HepG2 (cell line): ENCODE measurements around the gene CD7. TPM values are rescaled to one million over a fixed set of nuclear protein-coding genes. Genes with fewer than 3 reads are reported as not detected.

Source experiments
- AGO1 ChIP-seq: fragments of 200-400 bp; formaldehyde crosslinking; IDR thresholded peaks from 2 replicates; pipeline ENCODE4 v1.6.1; 2017; ENCODE audit warnings: mild to moderate bottlenecking, low read depth, low read length, moderate library complexity; ENCODE audit not compliant: poor library complexity, severe bottlenecking
- CTCF ChIP-seq: sonication (generic); formaldehyde crosslinking; IDR thresholded peaks from 2 replicates; pipeline ENCODE4 v1.5.0; 2020; ENCODE audit warnings: mild to moderate bottlenecking, missing genetic modification reagents, moderate library complexity
- EEA1 ChIP-seq: sonication (generic); formaldehyde crosslinking; IDR thresholded peaks from 2 replicates; pipeline ENCODE4 v1.5.1; 2020; ENCODE audit warnings: mild to moderate bottlenecking, missing genetic modification reagents, borderline replicate concordance
- HNRNPLL ChIP-seq: fragments of 200-400 bp; formaldehyde crosslinking; IDR thresholded peaks from 2 replicates; pipeline ENCODE4 v1.6.1; 2017; ENCODE audit warnings: mild to moderate bottlenecking, low read depth, low read length; ENCODE audit not compliant: poor library complexity, severe bottlenecking
- MED13 ChIP-seq: sonication (generic); formaldehyde crosslinking; IDR thresholded peaks from 2 replicates; pipeline ENCODE4 v1.5.0; 2020; ENCODE audit warnings: missing genetic modification reagents
- NFYB ChIP-seq: sonication (generic); formaldehyde crosslinking; IDR thresholded peaks from 2 replicates; pipeline ENCODE4 v1.4.0; 2020; ENCODE audit warnings: missing genetic modification reagents
- SMC3 ChIP-seq: IDR thresholded peaks from 2 replicates; pipeline ENCODE4 v1.6.1; 2011; ENCODE audit warnings: low read length, improper control_type of control experiment
- ZBTB3 ChIP-seq: sonication (generic); formaldehyde crosslinking; IDR thresholded peaks from 2 replicates; pipeline ENCODE4 v1.4.0; 2020; ENCODE audit warnings: low read depth, mild to moderate bottlenecking, moderate library complexity, missing genetic modification reagents, borderline replicate concordance
- ZBTB39 ChIP-seq: sonication (generic); formaldehyde crosslinking; IDR thresholded peaks from 2 replicates; pipeline ENCODE4 v1.5.0; 2020; ENCODE audit warnings: missing genetic modification reagents
- ZBTB40 ChIP-seq, 2 experiments: fragments of 450-650 bp in 1 of 2; sonication (generic) in 1 of 2; formaldehyde crosslinking in 1 of 2; IDR thresholded peaks; 2 replicates each; pipeline versions ENCODE4 v1.6.1 to v1.8.0; 2016 to 2022; ENCODE audit warnings: antibody characterized with exemption in 1 of 2, mild to moderate bottlenecking in 1 of 2, missing genetic modification reagents in 1 of 2
- ZFYVE20 ChIP-seq: sonication (generic); formaldehyde crosslinking; IDR thresholded peaks from 2 replicates; pipeline ENCODE4 v1.8.0; 2023; ENCODE audit warnings: low read depth, mild to moderate bottlenecking, moderate library complexity, missing genetic modification reagents, borderline replicate concordance
- ZNF30 ChIP-seq: sonication (generic); formaldehyde crosslinking; IDR thresholded peaks from 2 replicates; pipeline ENCODE4 v1.5.0; 2020; ENCODE audit warnings: mild to moderate bottlenecking, missing genetic modification reagents
- ZNF512 ChIP-seq: sonication (generic); formaldehyde crosslinking; IDR thresholded peaks from 2 replicates; pipeline ENCODE4 v1.4.0; 2020; ENCODE audit warnings: mild to moderate bottlenecking, missing genetic modification reagents
- ZSCAN21 ChIP-seq: sonication (generic); formaldehyde crosslinking; IDR thresholded peaks from 2 replicates; pipeline ENCODE4 v1.8.0; 2022; ENCODE audit warnings: mild to moderate bottlenecking, missing genetic modification reagents, moderate library complexity, borderline replicate concordance
- polyA plus RNA-seq, 8 experiments: library from polyadenylated mRNA; depleted of rRNA in 3 of 8; stranded (reverse) in 7 of 8; unstranded in 1 of 8; fragments of >200 nt; fragmentation: Illumina TruSeq in 4 of 8; extraction: Trizol in 4 of 8; gene quantifications; 2 replicates each; pipeline versions ENCODE4 v1.2.1 to v1.2.3, GENCODE V29; 2011 to 2016; ENCODE audit warnings: low read depth in 4 of 8, missing spikeins in 1 of 8, mixed read lengths in 1 of 8; ENCODE audit not compliant: insufficient read depth in 1 of 8
- total RNA-seq, 5 experiments: library from RNA; depleted of rRNA; stranded (reverse); fragments of >200 nt; fragmentation: Illumina TruSeq; extraction: Trizol; gene quantifications; 2 replicates each; pipeline ENCODE4 v1.2.3, GENCODE V29; 2016; ENCODE audit warnings: low read depth in 1 of 5

Gene CD7
- total and polyA plus RNA-seq, 2 of the 13 experiments (the other 11 are each of a cell fraction or from before 2014, with no cell fraction given), result 67.6 to 76.4 TPM

GRCh38 chr17:82318169-82318498, 726 bp upstream of the CD7 start (continued):
- TF ChIP-seq ZBTB40 (IDR thresholded peaks at IDR 0.05) (no peak), ZBTB40 (CRISPR knock-in tag; IDR thresholded peaks at IDR 0.05) (peak; percentile 4; the same call in 1 of the 2 replicates), ZNF512 (CRISPR knock-in tag) (0 out of 2 replicates have a peak, but pooled peaks have one; percentile 37), ZNF30 (CRISPR knock-in tag) (0 out of 2 replicates have a peak, but pooled peaks have one; percentile 51), CTCF (CRISPR knock-in tag) (0 out of 2 replicates have a peak, but pooled peaks have one; percentile 1), SMC3 (no peak), ZBTB3 (CRISPR knock-in tag) (no peak), AGO1 (peak; percentile 21), ZFYVE20 (CRISPR knock-in tag) (0 out of 2 replicates have a peak, but pooled peaks have one; percentile 19), EEA1 (CRISPR knock-in tag) (0 out of 2 replicates have a peak, but pooled peaks have one; percentile 41), NFYB (CRISPR knock-in tag) (no peak), MED13 (no peak), HNRNPLL (peak; percentile 44), ZBTB39 (CRISPR knock-in tag) (no peak), ZSCAN21 (peak; percentile 69; the same call in 1 of the 2 replicates)
